Measurements from ENCODE around the gene ESRP2.

DNA sequence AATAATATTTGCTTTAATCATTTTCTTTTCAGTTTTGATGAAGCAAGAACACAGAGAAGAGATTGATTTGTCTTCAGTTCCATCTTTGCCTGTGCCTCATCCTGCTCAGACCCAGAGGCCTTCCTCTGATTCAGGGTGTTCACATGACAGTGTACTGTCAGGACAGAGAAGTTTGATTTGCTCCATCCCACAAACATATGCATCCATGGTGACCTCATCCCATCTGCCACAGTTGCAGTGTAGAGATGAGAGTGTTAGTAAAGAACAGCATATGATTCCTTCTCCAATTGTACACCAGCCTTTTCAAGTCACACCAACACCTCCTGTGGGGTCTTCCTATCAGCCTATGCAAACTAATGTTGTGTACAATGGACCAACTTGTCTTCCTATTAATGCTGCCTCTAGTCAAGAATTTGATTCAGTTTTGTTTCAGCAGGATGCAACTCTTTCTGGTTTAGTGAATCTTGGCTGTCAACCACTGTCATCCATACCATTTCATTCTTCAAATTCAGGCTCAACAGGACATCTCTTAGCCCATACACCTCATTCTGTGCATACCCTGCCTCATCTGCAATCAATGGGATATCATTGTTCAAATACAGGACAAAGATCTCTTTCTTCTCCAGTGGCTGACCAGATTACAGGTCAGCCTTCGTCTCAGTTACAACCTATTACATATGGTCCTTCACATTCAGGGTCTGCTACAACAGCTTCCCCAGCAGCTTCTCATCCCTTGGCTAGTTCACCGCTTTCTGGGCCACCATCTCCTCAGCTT, 45.0 kb downstream of the ESRP2 start:
- TF ChIP-seq, protein P1, sequence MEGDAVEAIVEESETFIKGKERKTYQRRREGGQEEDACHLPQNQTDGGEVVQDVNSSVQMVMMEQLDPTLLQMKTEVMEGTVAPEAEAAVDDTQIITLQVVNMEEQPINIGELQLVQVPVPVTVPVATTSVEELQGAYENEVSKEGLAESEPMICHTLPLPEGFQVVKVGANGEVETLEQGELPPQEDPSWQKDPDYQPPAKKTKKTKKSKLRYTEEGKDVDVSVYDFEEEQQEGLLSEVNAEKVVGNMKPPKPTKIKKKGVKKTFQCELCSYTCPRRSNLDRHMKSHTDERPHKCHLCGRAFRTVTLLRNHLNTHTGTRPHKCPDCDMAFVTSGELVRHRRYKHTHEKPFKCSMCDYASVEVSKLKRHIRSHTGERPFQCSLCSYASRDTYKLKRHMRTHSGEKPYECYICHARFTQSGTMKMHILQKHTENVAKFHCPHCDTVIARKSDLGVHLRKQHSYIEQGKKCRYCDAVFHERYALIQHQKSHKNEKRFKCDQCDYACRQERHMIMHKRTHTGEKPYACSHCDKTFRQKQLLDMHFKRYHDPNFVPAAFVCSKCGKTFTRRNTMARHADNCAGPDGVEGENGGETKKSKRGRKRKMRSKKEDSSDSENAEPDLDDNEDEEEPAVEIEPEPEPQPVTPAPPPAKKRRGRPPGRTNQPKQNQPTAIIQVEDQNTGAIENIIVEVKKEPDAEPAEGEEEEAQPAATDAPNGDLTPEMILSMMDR (conservative IDR thresholded peaks at IDR 0.05), result no peak
- TF ChIP-seq ZFX (IDR thresholded peaks at IDR 0.05), result no peak
